ENCODE data around the gene GAS7.

DNA sequence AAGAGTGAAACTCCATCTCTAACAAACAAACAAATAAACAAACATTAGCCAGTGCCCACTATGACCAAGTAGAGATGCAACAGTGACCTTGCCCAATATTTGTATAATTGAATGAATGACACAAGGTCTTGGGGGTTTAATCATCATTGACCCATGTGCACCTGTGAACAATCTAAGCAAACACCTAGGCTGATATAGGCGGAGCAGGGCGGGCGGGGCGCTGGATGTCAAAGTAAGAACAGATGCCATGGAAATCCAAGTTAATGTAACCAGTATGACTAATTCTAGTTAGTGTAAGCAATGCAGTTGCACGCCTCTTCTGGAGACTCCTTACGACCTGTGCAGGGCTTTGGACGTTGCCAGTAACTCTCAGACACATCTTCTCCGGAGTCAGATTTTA, 310.9 kb downstream of the GAS7 start:
- TF ChIP-seq, protein P1, sequence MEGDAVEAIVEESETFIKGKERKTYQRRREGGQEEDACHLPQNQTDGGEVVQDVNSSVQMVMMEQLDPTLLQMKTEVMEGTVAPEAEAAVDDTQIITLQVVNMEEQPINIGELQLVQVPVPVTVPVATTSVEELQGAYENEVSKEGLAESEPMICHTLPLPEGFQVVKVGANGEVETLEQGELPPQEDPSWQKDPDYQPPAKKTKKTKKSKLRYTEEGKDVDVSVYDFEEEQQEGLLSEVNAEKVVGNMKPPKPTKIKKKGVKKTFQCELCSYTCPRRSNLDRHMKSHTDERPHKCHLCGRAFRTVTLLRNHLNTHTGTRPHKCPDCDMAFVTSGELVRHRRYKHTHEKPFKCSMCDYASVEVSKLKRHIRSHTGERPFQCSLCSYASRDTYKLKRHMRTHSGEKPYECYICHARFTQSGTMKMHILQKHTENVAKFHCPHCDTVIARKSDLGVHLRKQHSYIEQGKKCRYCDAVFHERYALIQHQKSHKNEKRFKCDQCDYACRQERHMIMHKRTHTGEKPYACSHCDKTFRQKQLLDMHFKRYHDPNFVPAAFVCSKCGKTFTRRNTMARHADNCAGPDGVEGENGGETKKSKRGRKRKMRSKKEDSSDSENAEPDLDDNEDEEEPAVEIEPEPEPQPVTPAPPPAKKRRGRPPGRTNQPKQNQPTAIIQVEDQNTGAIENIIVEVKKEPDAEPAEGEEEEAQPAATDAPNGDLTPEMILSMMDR (conservative IDR thresholded peaks at IDR 0.05 in 1 of 2, IDR thresholded peaks at IDR 0.05 in 1 of 2; ENCODE audit: extremely low read depth in 1 of 2, insufficient read depth in 1 of 2, low read depth in 1 of 2, low read length in 2 of 2) = no peak
- TF ChIP-seq EZH2 (IDR thresholded peaks at IDR 0.05; ENCODE audit: borderline replicate concordance, low read length) = no peak
